SIG-M5 (cell line): Measurements from ENCODE around the gene FLRT2.

Experiments
- DNase-seq: peaks from one replicate; lab custom pipeline; 2025; lab: John Stamatoyannopoulos, UW

The FLRT2 gene

DNA sequence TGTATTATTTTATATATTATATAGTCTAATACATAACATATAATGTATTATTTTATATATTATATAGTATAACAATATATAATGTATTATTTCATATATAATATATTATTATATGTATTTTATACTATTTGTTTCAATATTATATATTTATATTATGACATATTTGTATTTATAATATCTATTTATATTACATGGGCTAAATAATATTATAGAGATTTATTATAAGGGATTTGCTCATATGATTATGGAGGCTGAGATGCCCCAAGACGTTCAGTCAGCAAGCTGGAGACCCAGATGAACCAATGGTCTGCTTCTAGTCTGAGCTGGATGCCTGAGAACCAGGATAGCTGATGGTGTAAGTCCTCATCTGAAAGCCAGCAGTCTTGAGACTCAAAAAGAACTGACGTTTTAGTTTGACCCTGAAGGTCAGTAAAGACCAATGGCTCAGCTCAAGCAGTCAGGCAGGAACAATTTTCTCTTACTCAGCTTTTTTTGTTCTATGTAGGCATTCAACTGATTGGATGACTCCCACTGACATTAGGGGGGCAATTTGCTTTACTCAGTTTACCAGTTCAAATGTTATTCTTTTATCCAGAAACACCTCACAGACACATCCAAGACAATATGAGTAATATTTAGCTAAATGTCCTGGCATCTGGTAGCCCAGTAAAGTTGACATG is 130.4 kb downstream of the FLRT2 start:
- no peak for DNase-seq

DNA sequence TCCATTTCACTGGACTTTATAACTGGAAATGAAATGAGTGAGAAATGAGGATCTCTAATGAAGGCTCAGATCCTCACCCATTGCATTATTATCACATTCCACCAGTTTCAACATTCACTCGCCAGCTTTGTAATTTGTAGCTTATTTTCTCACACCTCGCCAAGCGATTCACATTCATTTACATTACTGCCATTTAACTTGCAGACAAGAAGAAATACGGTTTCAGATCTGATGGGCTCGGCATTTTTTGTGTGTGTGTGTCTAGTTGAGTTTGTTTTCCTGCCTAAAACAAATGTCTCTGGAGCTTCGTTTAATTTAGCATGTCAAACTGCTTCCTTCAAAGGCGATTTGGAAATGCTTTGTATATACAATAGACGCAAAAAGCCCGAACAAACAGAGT is 132.2 kb downstream of the FLRT2 start:
- DNase-seq: no peak

DNA sequence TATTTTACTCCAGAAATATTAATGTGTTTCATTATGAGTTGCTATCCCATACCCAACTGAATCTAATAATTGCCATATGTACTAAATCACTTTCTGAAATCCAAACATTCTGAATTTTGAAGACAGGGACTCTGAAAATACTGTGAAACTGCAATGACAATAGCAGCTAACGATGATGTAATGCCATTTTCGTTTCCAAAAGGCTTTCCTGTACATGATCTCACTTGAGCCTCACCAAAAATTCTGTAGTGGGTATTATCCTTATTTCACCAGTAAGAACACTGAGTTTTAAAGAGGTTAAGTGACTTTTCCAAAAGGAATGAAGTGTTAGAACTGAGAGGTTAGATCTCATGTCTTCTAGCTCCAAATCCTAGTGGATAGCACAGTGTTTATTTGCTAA is 133.3 kb downstream of the FLRT2 start:
- no peak for DNase-seq

GRCh38 chr14:85663667-85664066 is 133.7 kb downstream of the FLRT2 start:
- no peak for DNase-seq

DNA sequence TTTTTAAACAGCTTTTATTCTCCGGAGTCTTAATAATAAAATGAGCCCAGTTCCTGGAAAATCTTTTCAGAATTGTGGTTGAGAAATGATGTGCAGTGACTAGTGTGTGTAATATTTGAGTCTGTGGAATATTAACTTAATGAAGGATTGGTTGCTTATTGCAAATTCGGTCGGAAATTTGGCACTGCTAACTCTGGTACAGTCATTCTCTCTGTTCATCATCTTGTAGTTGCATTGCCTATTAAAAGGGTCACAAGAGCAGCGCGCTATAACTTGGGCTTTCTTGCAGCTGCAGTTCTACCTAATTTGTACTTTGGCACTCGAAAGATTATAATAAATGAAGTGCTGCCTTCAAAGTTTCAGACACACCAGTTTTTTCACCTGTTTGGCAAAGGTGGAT is 146.0 kb downstream of the FLRT2 start:
- no peak for DNase-seq

DNA sequence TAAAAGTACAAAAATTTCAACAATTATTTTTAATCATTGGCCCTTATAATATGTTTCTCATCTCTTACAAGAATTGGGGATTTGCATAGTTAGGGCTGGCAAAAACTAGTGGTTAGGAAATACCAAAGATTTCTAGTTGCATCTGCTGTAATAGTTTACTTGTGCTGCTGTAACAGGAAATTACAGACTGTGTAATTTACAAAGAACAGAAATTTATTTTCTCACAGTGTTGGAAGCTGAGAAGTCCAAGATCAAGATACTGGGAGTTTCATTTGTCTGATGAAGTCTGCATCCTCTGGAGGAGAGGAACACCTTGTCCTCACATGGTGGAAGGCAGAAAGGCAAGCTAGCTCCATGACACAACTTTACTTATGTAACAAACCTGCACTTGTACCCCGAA is 157.0 kb downstream of the FLRT2 start:
- DNase-seq: no peak

DNA sequence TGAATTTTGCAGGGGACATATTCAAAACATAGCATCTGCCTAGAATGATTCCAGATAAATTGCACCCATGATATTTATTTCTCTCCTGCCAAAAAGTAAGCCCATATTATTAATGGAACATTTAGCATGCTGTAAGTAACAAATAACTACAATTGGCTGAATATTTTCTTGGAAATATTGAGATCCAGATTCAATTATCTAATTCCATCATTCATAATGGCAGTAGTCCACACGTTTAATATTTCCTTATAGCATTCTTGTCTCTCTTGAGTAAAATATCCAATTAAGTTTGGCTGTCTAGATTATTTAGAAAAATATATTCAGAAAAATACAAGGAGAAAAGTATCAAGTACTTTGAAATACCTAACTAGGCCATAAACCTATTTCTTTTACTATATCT is 157.5 kb downstream of the FLRT2 start:
- DNase-seq: no peak

GRCh38 chr14:85688006-85688405 is 158.1 kb downstream of the FLRT2 start:
- no peak for DNase-seq

DNA sequence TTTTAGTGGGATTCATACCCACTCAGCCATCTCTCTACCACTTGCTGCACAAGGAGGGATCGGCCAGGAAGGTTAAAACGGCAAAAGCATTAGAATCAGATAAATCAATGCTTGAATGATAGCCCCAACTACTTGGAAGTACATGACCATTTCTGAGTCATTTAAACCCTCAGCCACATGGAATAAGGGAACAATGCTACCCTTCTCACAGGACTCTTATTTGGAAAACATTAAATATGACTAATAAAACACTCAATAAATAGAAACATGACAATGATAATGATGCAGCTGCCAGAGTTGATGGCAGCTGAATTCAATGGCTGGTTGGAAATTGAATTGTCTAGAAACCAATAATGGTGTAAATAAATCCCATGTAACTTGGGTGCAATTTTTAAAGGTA is 165.4 kb downstream of the FLRT2 start:
- DNase-seq: no peak

- no peak for DNase-seq
Observed at GRCh38 chr14:85701116-85701515, 171.2 kb downstream of the FLRT2 start.

GRCh38 chr14:85701763-85702162 is 171.8 kb downstream of the FLRT2 start:
- no peak for DNase-seq

DNA sequence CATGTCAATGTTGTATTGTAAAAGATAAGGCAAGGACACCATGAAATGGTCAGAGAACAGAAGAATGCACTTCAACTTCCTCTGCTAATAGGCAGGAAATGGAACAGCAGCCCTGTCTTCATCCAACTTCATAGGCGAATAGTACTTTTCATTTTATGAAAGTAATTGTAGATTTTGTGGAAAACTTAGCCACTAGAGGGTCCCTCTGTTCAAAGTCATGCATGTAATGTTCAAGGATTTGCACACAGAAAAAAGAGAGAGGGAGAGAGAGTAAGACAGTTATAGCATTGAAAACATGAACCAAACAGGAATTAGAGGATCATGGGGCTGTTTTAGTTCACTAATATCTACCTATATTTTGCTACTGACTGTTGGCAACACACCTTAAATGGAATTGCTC is 172.2 kb downstream of the FLRT2 start:
- no peak for DNase-seq

- no peak for DNase-seq
Observed at GRCh38 chr14:85702997-85703396, 173.1 kb downstream of the FLRT2 start.
